IMR-90 (cell line): ENCODE results near the gene GAPT. TPM values are rescaled to one million over a fixed set of nuclear protein-coding genes. Genes with fewer than 3 reads are reported as not detected.
A peak's percentile ranks its signal among the peaks of the same experiment; 100 is the strongest.

ENCODE experiments used
- ATAC-seq: fragments of 200-7000 bp; cut with Tn5 transposase; 2 replicates; pipeline ENCODE4 v1.9.1; 2020; ENCODE audit warnings: low read depth, mild to moderate bottlenecking, moderate library complexity
- BruUV-seq: library from RNA; stranded (reverse); fragments of 400-500 nt; replicated peaks from 2 replicates; lab custom pipeline; 2021; lab: Mats Ljungman, UMichigan
- CTCF ChIA-PET: fragments of 300-600 bp; formaldehyde crosslinking; extraction: SDS; loops from one replicate; lab custom pipeline; 2021; ENCODE audit warnings: antibody characterized with exemption; lab: Yijun Ruan, JAX
- POLR2A ChIA-PET: fragments of 300-600 bp; sonication (Branson Sonifier 250); formaldehyde crosslinking; loops from one replicate; lab custom pipeline; 2022; ENCODE audit warnings: antibody characterized with exemption; ENCODE audit not compliant: unreplicated experiment; lab: Charles Lee
- DNase-seq: peaks from one replicate; pipeline ENCODE4 v3.0.0; 2013
- H2AFZ ChIP-seq: replicated peaks from 2 replicates; pipeline ENCODE3; 2013; ENCODE audit warnings: low read length, mild to moderate bottlenecking; ENCODE audit not compliant: poor library complexity
- H2AK5ac ChIP-seq: 2 replicates; pipeline ENCODE4 v1.6.1; 2013; ENCODE audit warnings: low read depth, low read length, inconsistent platforms
- H2AK9ac ChIP-seq: replicated peaks from 2 replicates; pipeline ENCODE3; 2013; ENCODE audit warnings: mild to moderate bottlenecking, low read depth, low read length, moderate library complexity; ENCODE audit not compliant: poor library complexity
- H2BK120ac ChIP-seq: 2 replicates; pipeline ENCODE4 v1.6.1; 2013; ENCODE audit warnings: low read depth, low read length, inconsistent platforms
- H2BK15ac ChIP-seq: 3 replicates; pipeline ENCODE4 v1.6.1; 2013; ENCODE audit warnings: low read depth, low read length, inconsistent platforms
- H2BK20ac ChIP-seq: 2 replicates; pipeline ENCODE4 v1.6.1; 2013; ENCODE audit warnings: low read depth, mild to moderate bottlenecking, inconsistent platforms, low read length, moderate library complexity
- H2BK5ac ChIP-seq: 2 replicates; pipeline ENCODE4 v1.6.1; 2013; ENCODE audit warnings: mild to moderate bottlenecking, low read depth, low read length, inconsistent platforms; ENCODE audit not compliant: poor library complexity, severe bottlenecking
- H3K14ac ChIP-seq: replicated peaks from 2 replicates; pipeline ENCODE4 v1.6.1; 2013; ENCODE audit warnings: low read depth, low read length, inconsistent platforms
- H3K18ac ChIP-seq: 2 replicates; pipeline ENCODE4 v1.6.1; 2013; ENCODE audit warnings: low read depth, low read length, control low read depth
- H3K23ac ChIP-seq: 2 replicates; pipeline ENCODE4 v1.6.1; 2013; ENCODE audit warnings: low read depth, low read length, inconsistent platforms
- H3K27ac ChIP-seq: 2 replicates; pipeline ENCODE4 v1.5.1; 2013; ENCODE audit warnings: mild to moderate bottlenecking, control low read depth, low read length; ENCODE audit not compliant: insufficient read depth
- H3K27me3 ChIP-seq: 2 replicates; pipeline ENCODE4 v1.6.1; 2013; ENCODE audit warnings: low read length; ENCODE audit not compliant: control insufficient read depth, insufficient read depth
- H3K36me3 ChIP-seq: 2 replicates; pipeline ENCODE4 v1.6.1; 2013; ENCODE audit warnings: low read length, mixed read lengths; ENCODE audit not compliant: control insufficient read depth, insufficient read depth
- H3K4ac ChIP-seq: 2 replicates; pipeline ENCODE4 v1.6.1; 2013; ENCODE audit warnings: low read depth, low read length, inconsistent platforms
- H3K4me1 ChIP-seq: 2 replicates; pipeline ENCODE4 v1.6.1; 2013; ENCODE audit warnings: low read length, mixed read lengths; ENCODE audit not compliant: control insufficient read depth, insufficient read depth
- H3K4me2 ChIP-seq: 2 replicates; pipeline ENCODE4 v1.6.1; 2013; ENCODE audit warnings: low read depth, mild to moderate bottlenecking, control low read depth, low read length, moderate library complexity
- H3K4me3 ChIP-seq: 2 replicates; pipeline ENCODE4 v1.5.1; 2013; ENCODE audit warnings: low read depth, mild to moderate bottlenecking, control low read depth, low read length, moderate library complexity; ENCODE audit not compliant: insufficient read depth
- H3K56ac ChIP-seq: 2 replicates; pipeline ENCODE4 v1.6.1; 2013; ENCODE audit warnings: low read length, inconsistent platforms; ENCODE audit not compliant: insufficient read depth; ENCODE audit errors: extremely low read depth
- H3K79me1 ChIP-seq, 2 experiments: 2 replicates each; pipeline ENCODE4 v1.6.1; 2013; ENCODE audit warnings: low read length in 2 of 2, inconsistent platforms in 1 of 2, low read depth in 1 of 2
- H3K9ac ChIP-seq: 2 replicates; pipeline ENCODE4 v1.6.1; 2013; ENCODE audit warnings: low read depth, low read length, control low read depth
- H3K9me1 ChIP-seq: 2 replicates; pipeline ENCODE4 v1.6.1; 2013; ENCODE audit warnings: low read length, inconsistent platforms; ENCODE audit not compliant: insufficient read depth
- H3K9me3 ChIP-seq: 2 replicates; pipeline ENCODE4 v1.6.1; 2013; ENCODE audit warnings: low read length; ENCODE audit not compliant: control insufficient read depth, insufficient read depth
- H4K20me1 ChIP-seq: 2 replicates; pipeline ENCODE4 v1.6.1; 2013; ENCODE audit warnings: low read length, inconsistent platforms; ENCODE audit not compliant: insufficient read depth
- H4K5ac ChIP-seq: 2 replicates; pipeline ENCODE4 v1.6.1; 2013; ENCODE audit warnings: mild to moderate bottlenecking, low read depth, low read length, control low read depth
- H4K8ac ChIP-seq, 2 experiments: 2 replicates each; pipeline ENCODE4 v1.6.1; 2013; ENCODE audit warnings: low read depth in 2 of 2, low read length in 2 of 2, control low read depth in 1 of 2, inconsistent platforms in 1 of 2
- H4K91ac ChIP-seq: 2 replicates; pipeline ENCODE4 v1.6.1; 2013; ENCODE audit warnings: low read depth, low read length, inconsistent platforms; ENCODE audit not compliant: insufficient read depth
- WGBS, 2 experiments: methylation state at CpG; one replicate each; pipeline versions ENCODE4 v1.1.5 to v1.1.7; 2013; ENCODE audit warnings: missing lambda C conversion rate in 2 of 2; ENCODE audit not compliant: insufficient read length in 1 of 2; ENCODE audit errors: extremely low coverage in 2 of 2; 5-methylcytosine and 5-hydroxymethylcytosine counted together
- dilution Hi-C: fragments of 300-500 bp; cut with HindIII; formaldehyde crosslinking; loops from one replicate; pipeline ENCODE4 v1.14.3; 2018; ENCODE audit warnings: low sequenced_read_pairs; ENCODE audit not compliant: unreplicated experiment
- in situ Hi-C: fragments of 300-500 bp; cut with MboI; formaldehyde crosslinking; loops from 3 replicates; pipeline ENCODE4 v1.14.3; 2019; ENCODE audit warnings: low sequenced_read_pairs, inconsistent platforms, mixed read lengths
- intact Hi-C: fragments of 100-400 bp; cut with micrococcal nuclease; formaldehyde crosslinking; loops from 2 replicates; pipeline ENCODE4 v1.10.0; 2022
- polyA plus RNA-seq, 3 experiments: library from polyadenylated mRNA; depleted of rRNA; stranded (reverse); fragments of >200 nt; gene quantifications; 2 replicates each; pipeline ENCODE4 v1.2.3, GENCODE V29; 2012; ENCODE audit warnings: low replicate concordance in 1 of 3
- total RNA-seq: library from RNA; depleted of rRNA; stranded (reverse); fragments of >200 nt; gene quantifications from 2 replicates; pipeline ENCODE4 v1.2.3, GENCODE V29; 2012
- TF ChIP-seq, protein P1 (sequence below): conservative IDR thresholded peaks from 2 replicates; pipeline ENCODE4 v1.5.1; 2012; ENCODE audit warnings: mild to moderate bottlenecking, low read depth, low read length, improper control_type of control experiment
- TF ChIP-seq, protein P2 (sequence below): fragments of 150-350 bp; IDR thresholded peaks from 2 replicates; pipeline ENCODE4 v1.6.1; 2017; ENCODE audit warnings: mild to moderate bottlenecking, antibody characterized with exemption, low read length, low read depth

The GAPT gene
- total and polyA plus RNA-seq, 2 of the 4 experiments (the other 2 are of a cell fraction) = not detected

DNA sequence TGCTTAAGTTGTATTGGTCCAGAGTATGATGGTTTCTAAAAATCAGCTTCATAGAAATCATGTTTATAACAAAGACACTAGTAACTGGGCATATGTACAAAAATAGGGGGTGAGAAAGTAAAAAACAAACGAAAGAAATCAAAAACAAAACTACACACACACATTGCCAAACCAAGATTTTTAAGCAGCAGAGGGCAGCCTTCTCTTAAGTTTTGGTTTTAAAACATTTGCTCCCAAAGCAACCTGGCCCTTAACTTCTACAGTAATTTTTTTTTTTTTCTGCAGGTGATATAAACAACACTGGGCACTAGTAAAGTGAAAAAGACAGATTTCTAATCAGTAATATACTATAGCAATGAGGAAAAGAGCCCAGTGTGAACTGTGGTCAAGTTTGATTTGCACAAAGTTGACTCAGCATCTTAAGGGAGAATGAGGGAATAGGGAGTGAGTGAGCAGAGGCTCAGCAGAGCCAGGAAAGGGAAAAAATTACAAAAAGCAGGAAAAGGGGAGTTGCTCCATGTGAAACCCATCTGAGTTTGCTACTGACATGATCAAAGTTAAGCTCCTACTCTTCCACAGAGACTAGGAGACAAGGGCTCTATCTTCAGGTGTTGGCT is 13.4 kb upstream of the GAPT start:
- Histone ChIP-seq H3K23ac (no peak overlapping the region), H4K20me1 (no peaks in the 10 kb centered on the region)
- dilution Hi-C loops = no loop called here

More for the DNA sequence above, 13.4 kb upstream of the GAPT start:
- Histone ChIP-seq H4K91ac (no peak overlapping the region), H3K27me3 (peaks cover 9% of the 10 kb centered on the region), H3K36me3 (no peaks in the 10 kb centered on the region), H2AK5ac (no peak overlapping the region), H2BK15ac (no peak overlapping the region), H3K27ac (no peak overlapping the region), H2BK20ac (no peak overlapping the region), H4K8ac (no peak overlapping the region), H2AK9ac (no peak overlapping the region), H3K9me3 (0 out of 2 replicates have a peak, but pooled peaks cover 2% of the 10 kb centered on the region), H3K9me1 (no peaks in the 10 kb centered on the region), H3K4me3 (no peak overlapping the region), H3K79me1 (no peaks in the 10 kb centered on the region), H3K4me2 (no peak overlapping the region), H3K9ac (no peak overlapping the region), H2AFZ (no peak overlapping the region), H3K56ac (no peak overlapping the region), H4K5ac (no peak overlapping the region), H3K14ac (no peak overlapping the region), H2BK120ac (no peak overlapping the region), H3K18ac (no peak overlapping the region), H2BK5ac (no peak overlapping the region), H3K4ac (no peak overlapping the region), H3K4me1 (no peaks in the 10 kb centered on the region)
- ChIA-PET POLR2A (no interaction called here), CTCF (interaction anchor here (0.9 to 1.2 kb wide), 2 partner anchors 10 to 373 kb away, joined by 3 read pairs; no protein-coding TSS in a partner anchor)
- no CpG with 5 or more reads among the region's 1 CpG for WGBS, 2 experiments
- BruUV-seq = no TSS peak
- in situ Hi-C loops (loop anchor here (25.0 kb wide), 1 partner anchor 684 kb away; no protein-coding TSS in a partner anchor), intact Hi-C loops (loop anchor here (5.0 kb wide), 1 partner anchor 374 kb away; no protein-coding TSS in a partner anchor)
- TF ChIP-seq, protein P1, sequence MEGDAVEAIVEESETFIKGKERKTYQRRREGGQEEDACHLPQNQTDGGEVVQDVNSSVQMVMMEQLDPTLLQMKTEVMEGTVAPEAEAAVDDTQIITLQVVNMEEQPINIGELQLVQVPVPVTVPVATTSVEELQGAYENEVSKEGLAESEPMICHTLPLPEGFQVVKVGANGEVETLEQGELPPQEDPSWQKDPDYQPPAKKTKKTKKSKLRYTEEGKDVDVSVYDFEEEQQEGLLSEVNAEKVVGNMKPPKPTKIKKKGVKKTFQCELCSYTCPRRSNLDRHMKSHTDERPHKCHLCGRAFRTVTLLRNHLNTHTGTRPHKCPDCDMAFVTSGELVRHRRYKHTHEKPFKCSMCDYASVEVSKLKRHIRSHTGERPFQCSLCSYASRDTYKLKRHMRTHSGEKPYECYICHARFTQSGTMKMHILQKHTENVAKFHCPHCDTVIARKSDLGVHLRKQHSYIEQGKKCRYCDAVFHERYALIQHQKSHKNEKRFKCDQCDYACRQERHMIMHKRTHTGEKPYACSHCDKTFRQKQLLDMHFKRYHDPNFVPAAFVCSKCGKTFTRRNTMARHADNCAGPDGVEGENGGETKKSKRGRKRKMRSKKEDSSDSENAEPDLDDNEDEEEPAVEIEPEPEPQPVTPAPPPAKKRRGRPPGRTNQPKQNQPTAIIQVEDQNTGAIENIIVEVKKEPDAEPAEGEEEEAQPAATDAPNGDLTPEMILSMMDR = 0 out of 2 replicates have a peak, but pooled peaks have one; percentile 13
- TF ChIP-seq, protein P2, sequence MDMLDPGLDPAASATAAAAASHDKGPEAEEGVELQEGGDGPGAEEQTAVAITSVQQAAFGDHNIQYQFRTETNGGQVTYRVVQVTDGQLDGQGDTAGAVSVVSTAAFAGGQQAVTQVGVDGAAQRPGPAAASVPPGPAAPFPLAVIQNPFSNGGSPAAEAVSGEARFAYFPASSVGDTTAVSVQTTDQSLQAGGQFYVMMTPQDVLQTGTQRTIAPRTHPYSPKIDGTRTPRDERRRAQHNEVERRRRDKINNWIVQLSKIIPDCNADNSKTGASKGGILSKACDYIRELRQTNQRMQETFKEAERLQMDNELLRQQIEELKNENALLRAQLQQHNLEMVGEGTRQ = no peak
- DNase-seq (no peak), ATAC-seq (peak; percentile 50)
